NCI-H1048 (cell line): ENCODE data around the gene ALK.

Experiments used
- DNase-seq: peaks from one replicate; lab custom pipeline; 2025; lab: John Stamatoyannopoulos, UW

ALK gene

GRCh38 chr2:29527947-29528346, 393.4 kb downstream of the ALK start:
- no peak for DNase-seq

- no peak for DNase-seq
Observed at GRCh38 chr2:29526587-29527586, 394.5 kb downstream of the ALK start.

- DNase-seq = no peak
Observed at GRCh38 chr2:29525921-29526320, 395.5 kb downstream of the ALK start.

DNA sequence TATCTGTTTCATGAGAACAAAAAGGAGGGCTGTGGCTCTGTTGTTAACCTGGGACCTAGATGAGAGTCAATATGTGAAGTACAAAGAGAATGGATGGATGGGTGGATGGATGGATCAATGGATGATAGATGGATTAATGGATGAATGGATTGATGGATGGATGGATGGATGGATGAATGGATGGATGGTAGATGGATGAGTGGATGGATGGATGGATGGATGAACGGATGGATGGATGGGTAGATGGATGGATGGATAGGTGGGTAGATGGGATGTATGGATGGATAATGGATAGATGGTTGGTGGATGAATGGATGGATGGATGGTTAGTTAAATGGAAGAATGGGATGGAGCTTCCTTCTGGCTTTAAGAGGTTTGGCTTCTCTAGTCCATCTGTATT, 396.7 kb downstream of the ALK start:
- DNase-seq = no peak

GRCh38 chr2:29522951-29523669, 398.3 kb downstream of the ALK start:
- no peak for DNase-seq

GRCh38 chr2:29520001-29520400, 401.4 kb downstream of the ALK start:
- no peak for DNase-seq

DNA sequence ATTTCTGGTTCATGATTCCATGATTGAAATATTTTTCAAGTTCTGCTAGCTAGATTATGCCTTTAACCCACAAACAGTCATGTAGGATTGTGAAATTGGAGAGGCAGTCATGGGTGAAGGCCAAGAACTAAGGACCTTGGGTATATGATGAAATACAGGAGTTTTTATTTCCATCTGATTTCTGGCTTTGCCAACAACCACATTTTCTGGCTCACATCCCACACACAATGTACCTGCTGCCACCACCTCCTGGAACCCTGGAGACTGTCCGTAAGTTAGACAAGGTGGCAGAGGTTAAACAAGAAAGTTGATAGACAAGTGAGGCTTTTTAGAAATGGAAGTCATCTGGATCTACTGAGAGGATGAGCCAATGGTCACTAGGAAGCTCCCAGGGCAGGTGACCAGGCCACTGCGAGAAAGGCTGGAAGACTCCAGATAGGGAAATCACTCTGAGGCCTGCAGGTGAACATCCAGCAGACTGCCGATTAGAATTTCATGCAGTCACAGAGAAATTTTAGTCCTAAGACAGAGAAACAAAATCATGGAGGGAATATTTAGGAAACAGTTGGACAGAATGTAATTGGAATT, 402.0 kb downstream of the ALK start:
- no peak for DNase-seq

DNA sequence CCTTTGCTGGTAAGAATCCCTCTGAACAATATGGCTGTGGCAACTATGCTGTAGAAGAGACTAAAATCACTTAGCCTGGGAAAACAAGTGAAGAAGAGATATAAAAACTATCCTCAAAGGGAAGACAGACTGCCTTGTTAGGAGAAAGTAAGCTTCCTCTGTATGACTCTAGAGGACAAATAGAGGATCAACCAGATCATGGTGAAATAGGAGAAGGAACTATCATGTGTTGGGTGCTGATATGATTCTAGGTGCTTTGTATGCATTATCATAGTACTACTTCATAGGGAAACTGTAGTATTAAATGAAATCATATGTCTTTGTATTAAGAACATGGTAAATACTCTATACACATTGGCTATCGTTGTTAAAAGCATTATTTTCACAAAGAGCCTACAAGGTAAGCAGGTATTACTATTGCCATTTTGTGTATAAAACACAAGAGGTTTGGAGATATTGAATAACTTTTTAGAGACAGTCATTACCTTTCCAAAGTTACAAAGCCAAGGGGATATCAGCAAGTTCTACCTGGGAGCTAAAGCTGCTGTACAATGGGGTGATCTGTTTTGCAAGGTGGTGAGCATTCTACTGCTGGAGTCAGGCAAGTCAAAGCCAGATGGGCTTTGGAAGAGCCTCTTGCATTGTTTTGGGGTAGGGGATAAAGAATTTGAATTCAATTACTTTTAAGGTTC, 402.6 kb downstream of the ALK start:
- no peak for DNase-seq

DNA sequence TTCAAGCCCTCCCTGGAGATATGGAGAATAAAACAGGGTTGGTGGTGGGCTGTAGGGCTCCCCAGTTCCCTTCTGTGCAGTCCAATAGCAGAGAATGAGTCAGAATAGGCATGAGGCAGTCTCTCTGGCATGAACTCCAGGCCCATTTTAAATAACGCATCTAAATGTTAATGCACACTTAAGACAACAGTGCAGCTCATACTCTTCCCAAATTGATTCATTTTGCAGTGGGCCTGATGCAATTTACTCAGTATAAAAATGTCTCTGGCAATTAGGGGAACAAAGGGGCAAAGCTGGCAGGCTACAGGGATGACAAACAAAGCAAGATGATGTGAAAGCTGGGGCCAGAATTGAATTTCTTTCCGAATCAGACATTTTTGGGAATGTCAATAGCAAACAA, 403.4 kb downstream of the ALK start:
- no peak for DNase-seq

DNA sequence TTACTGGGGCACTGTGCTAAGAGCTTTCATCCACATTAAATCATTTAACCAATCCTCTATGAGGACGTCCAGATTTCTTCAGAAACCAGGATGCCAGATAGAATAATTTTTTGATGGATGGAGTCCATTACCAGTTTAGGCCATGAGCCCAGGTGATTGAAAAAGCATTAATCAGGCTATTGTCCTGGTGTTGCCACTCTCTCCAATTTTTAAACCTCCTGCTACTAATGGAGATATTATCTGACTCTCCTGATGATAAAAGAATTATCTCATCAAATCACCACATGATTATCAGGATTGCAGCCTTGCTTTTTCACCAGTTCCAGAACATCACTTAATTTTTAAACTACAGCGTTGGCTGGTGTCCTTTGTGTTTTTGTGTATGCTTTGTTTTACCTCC, 404.0 kb downstream of the ALK start:
- DNase-seq = no peak

DNA sequence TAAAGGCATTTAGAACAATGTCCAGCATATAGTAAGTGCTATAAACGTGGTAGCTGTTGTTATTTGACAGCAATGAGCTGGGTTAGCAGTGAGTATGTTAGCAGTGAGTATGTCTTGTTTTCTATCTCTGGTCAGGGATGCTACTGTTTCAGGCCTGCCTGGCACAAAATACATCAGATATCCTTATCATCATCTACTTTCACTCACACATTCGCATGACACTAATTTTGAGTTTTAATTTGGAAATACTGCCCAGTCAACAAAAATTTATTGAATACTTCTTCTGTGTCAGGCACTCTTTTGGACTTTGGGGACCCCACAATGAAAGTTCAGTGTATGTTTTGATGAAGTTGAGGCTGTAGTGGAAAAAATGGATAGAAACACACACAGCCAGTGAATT, 404.6 kb downstream of the ALK start:
- no peak for DNase-seq

DNA sequence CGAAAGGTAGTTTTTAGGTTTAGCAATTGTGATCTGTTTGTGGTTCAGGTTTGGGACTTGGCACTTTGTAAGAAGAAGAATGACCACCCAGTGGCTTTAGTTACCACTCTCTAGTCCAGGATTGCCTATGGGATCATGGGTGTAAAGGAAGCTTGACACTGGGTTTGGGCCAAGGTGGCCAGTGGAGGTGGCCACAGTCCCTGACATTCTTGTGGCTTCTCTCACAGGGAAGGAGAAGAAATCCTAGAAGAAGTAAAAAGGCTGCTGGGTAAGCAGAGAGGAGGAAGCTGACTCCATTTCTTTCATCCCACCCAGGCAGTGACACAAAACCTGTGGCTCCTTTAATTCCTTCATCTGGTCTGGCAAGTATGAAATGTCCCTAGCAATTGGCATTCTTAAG, 411.5 kb downstream of the ALK start:
- DNase-seq = no peak

- no peak for DNase-seq
Observed at GRCh38 chr2:29509397-29509796, 412.0 kb downstream of the ALK start.

GRCh38 chr2:29504746-29505145, 416.6 kb downstream of the ALK start:
- no peak for DNase-seq

GRCh38 chr2:29502460-29502911, 418.9 kb downstream of the ALK start:
- no peak for DNase-seq

- no peak for DNase-seq
Observed at GRCh38 chr2:29497375-29497774, 424.0 kb downstream of the ALK start.

DNA sequence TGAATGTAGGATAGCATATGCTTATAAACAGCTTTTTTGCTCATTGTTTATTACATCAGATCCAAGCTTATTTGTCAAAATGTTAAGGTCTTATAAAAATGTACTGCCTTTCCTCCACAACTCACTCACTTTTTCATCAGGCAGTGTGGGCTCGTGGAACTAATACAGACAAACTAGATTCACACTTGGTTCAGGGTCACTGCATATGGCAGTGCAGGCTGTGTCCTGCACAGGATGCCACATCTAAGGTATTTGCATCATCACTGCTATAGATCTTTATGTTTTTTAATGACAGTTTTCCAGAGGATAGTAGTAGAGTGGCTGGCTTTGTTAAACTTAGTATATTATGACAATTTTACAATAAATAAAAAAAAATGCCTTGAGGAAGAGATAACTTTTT, 425.2 kb downstream of the ALK start:
- no peak for DNase-seq

GRCh38 chr2:29495536-29496060, 425.8 kb downstream of the ALK start:
- DNase-seq = no peak

DNA sequence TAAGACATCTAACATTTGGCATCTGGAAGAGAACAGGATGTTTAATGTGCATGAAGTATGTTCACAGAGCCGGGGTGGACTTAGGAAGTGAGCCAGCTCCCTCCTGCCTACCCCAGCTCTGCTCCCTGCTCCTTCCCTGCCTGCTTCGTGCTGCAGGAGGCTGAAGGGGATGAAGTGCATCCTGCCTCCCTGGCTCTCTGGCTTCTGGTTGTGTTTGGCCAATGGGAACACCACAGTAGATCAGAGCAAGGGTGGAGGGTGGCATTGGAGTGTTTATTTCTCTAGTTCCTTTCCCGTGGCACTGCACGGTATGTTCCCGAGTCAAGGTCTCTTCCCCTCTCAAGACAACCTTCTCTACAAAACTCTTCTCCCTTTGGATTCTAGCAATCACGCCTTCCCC, 426.3 kb downstream of the ALK start:
- DNase-seq = no peak

DNA sequence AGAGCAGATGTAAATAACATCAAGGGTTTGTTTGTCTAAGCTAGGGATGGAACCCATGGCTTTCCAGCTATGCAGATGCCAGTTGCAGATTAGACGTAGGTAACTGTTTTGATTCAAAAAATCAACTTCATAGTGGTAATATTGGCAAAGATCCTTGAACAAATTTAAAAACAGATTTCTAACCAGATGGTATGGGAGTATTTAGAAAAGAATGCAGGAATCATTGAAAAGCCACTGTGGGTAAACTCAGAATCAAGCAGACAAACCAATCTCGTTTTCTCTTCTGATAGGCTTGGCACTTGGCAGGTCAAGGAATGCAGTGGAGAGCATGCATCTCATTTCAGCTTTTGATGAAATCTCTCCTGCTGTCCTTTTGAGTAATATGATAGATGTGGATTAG, 428.7 kb downstream of the ALK start:
- no peak for DNase-seq

- DNase-seq = no peak
Observed at GRCh38 chr2:29490045-29490444, 431.3 kb downstream of the ALK start.

DNA sequence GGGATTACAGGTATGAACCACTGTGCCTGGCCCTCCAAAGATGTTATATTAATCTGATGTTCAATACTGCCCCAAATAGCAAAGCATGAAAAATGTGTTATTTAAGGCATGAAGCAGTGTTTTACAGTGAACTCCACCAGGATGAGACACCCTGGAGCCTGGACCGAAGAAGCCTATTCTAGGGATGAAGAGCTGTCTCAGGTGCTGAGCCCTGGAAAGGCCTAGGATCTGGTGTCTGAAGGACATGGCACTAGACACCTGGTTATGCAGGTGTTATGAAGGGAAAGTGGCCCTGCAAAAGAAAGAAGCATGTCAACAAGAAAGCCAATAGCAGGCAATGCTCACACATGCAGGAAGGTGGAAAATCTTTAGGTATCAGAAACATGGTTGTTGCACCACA, 431.8 kb downstream of the ALK start:
- DNase-seq = no peak
